ENCODE results near the gene CNTNAP5.
A peak's percentile ranks its signal among the peaks of the same experiment; 100 is the strongest.

The CNTNAP5 gene

DNA sequence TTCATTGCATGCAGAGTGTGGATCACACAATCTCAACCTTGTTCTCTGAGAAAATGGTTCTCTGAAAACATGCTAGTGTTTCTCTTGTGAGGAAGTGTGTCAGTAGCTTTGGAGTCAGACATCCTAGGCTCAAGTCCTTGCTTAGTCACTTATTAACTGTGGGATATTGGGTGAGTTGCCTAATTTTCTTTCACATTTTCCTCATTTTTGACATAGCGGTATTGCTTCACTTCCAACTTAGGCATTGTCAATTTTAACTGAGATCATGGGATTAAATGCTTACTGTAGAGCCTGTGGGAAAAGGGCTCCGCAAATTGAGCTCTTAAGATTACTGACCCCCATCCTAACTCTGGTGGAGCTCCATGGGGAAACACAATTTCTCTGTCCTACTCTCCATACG is 622.2 kb downstream of the CNTNAP5 start:
- DNase-seq, result no peak

DNA sequence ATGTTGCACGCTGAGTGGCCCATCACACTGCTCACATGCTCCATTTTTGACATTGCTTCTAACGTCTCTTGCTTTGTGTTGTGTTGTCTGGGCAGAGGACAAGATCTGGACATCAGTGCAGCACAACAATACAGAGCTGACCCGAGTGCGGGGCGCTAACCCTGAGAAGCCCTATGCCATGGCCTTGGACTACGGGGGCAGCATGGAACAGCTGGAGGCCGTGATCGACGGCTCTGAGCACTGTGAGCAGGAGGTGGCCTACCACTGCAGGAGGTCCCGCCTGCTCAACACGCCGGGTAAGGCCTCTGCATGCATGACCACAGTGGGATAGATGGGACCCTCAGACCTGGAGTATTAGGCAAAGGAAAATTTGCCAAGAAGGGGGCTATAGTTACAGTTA is 622.6 kb downstream of the CNTNAP5 start:
- DNase-seq, result no peak

- no peak for DNase-seq
Observed at GRCh38 chr2:124649001-124649400, 623.9 kb downstream of the CNTNAP5 start.

DNA sequence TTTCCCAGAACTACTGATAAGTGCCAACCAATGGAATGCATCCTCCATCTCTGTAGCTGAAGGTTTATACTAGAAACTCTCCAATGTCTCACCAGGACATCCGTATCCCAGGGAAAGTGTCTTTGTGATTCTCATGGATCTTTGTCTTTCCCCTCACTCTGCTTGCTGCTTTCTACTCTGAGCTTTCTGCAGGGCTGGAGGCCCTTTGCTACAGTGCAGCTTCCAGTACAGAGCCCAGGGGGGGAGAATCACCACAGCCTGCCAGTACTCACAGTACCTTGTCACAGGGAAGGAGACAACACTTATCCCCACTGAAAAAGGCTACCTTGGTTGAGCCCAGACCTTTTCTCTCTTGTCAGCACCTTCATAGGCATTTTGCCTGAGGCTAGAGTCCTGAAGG is 627.0 kb downstream of the CNTNAP5 start:
- no peak for DNase-seq

DNA sequence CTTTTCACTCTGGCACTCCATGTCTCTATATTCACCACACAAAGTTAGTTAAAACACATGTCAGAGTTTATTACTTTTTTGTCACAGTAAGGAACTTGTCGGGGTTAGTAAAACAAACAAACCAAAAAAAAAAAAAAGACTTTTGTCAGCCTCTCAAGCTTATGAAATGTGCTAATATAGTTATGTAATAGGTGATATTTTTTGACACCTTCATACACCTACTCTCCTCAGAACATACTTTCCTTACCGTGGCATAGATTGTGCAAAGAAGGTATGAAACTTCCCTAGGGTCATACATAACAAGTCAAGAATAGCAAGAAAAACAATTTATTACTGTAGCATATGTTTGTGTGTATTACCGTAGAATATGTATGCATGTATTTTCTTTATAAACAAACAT is 633.3 kb downstream of the CNTNAP5 start:
- no peak for DNase-seq

- DNase-seq, result no peak
Observed at GRCh38 chr2:124661558-124661957, 636.5 kb downstream of the CNTNAP5 start.

DNA sequence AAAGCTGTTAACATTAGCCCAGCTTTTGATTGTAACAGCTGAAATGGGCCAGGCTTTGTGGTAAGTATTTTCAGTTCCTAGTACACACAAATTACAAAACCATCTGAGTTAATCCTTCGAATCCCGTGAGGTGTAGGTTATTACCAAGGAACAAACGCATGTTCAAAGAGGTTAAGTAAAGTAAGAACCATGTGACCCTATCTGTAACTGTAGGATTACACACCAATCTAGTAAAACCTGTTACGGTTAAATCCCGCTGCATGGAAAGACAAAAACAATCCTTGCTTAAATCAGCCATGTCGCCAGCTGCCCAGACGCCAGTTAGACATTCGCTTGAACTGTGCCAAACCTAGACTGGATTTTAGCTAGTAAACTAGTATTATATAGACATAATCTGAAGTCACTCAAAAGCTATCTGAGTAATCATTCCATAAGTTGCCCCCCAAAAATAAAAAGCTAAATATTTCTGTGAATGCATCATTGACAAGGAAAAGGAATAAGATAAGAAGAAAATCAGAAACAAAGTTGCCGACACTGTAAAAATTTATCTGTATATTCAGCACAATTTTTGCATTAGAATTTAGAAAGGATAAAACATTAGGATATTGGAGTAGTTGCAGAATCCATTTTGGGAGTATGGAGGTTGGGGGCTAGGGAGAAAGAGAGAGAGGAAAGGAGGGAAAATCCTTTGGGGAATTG is 638.0 kb downstream of the CNTNAP5 start:
- DNase-seq, result no peak

DNA sequence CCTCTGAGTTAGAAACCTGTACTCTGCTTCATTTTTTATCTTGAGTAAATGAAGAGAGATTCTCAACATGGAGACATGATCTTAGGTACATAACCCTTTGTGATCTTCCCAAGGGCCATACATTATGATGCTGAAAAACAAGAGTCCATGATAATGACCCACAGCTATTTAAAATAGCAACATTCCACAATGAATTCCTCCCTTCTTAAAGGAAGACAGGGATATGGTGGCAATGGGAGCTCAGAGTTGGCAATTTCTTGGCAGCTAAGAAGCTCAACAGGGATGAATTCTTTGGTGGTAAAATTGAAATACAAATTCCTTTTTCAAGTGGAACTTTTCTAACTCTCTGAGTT is 638.5 kb downstream of the CNTNAP5 start:
- no peak for DNase-seq

GRCh38 chr2:124664363-124664762 is 639.3 kb downstream of the CNTNAP5 start:
- no peak for DNase-seq

DNA sequence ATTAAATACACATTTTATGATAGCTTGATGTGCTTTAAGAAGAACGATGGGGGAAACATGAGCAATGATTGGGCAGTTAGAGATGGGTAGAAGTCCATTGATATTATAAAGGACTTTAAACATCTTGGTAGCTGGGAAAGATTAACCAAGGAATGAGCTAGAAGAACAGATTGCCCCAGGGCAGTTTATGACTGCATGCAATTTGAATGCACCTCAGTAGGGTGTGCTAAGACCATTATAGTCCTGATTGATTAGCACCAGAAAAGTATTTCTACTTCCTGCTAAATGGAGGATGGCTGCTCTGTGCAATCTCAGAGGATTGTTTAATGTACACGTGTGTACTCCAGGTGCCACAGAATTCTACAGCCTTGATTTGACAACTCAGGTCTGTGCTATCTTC is 641.9 kb downstream of the CNTNAP5 start:
- DNase-seq, result no peak

DNA sequence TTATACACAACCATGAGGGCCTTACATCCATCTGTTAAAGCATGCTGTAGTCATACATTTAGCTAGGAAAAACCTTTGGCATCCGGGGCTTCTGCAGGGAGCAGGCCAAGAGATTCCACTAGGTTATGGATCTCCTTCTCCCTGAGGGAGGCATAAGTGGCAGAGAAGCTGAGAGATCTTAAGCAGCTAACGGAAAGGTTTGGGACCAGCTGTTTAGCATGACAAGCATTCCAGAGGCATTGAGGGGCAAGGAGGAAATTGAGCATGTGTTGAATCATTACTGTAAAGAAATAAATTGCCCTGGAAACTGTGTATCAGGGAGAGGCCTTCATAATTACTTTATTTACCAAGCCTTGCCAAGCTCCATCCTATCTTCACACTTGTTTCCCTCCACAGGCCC is 643.1 kb downstream of the CNTNAP5 start:
- no peak for DNase-seq

DNA sequence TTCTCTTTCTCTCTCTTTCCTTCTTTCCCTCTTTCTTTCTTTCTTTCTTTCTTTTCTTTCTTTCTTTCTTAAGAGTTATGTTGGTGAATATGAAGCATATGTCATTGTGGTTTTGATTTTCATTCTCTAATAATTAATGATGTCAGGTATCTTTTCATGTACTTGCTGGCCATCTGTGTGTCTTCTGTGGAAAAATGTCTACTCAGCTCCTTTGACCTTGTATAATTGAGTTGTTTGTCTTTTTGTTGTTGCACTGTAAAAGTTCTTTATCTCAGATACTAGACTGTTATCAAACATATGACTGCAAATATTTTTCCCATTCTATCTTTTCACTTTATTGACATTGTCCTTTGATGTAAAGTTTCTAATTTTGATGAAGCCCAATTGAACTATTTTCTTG is 645.1 kb downstream of the CNTNAP5 start:
- DNase-seq, result no peak

GRCh38 chr2:124678043-124678442 is 653.0 kb downstream of the CNTNAP5 start:
- DNase-seq, result no peak

GRCh38 chr2:124683536-124684428 is 658.7 kb downstream of the CNTNAP5 start:
- DNase-seq, result peak; percentile 24

DNA sequence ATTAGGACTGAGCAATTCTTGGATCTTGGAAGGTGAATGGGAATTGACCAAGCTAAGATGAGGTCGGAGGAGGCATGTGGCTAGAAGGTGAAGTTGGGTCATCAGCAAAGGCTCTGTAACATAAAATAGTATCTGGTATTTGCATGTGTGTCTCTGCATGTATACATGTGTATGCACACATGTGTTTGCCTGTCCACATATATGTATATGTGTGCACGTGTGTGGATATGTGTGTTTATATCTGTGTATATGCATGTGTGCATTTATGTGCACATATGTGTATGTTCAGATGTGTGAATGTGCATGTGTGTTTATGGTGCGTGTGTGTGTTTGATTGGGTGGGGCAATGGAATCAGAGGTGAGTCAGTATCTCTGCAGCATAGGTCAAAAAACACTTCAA is 664.3 kb downstream of the CNTNAP5 start:
- DNase-seq, result no peak

GRCh38 chr2:124692216-124692615 is 667.1 kb downstream of the CNTNAP5 start:
- DNase-seq, result no peak

DNA sequence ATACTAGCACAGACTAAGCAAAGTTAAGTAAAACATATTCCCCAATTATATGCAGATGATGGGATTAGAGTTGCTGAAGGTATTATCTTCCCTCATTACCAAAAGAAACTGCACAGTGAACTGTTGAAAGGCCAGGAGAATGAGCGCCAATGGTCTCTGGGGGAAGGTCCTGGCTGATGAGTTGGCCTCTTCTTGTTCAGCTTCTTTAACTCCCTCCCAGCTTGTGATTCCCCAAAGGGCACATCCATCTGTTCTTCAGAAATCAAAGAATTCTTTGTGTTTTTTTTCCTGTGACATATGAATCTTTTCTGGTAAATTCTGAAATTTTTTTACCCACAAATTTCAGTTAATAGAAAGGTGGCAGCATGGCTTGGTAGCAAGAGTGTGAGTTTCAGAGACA is 667.6 kb downstream of the CNTNAP5 start:
- DNase-seq, result no peak

DNA sequence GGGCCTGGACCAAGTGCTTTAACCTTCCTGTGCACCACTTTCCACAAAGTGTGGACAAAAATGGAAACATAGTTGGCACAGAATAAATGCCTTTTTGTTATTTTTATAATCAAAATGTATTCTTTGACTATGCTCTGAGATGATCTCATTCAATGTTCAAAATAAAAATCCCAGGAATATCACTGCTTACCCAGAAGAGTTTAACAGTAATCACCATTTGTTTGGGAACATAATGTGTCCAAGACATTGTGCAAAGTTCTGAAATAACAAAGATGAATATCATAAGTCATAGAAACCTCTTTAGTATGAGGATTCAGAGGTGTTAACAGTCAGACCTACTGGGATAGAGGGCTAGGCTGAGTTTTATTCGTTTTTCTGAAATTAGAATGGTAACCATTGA is 668.1 kb downstream of the CNTNAP5 start:
- no peak for DNase-seq

DNA sequence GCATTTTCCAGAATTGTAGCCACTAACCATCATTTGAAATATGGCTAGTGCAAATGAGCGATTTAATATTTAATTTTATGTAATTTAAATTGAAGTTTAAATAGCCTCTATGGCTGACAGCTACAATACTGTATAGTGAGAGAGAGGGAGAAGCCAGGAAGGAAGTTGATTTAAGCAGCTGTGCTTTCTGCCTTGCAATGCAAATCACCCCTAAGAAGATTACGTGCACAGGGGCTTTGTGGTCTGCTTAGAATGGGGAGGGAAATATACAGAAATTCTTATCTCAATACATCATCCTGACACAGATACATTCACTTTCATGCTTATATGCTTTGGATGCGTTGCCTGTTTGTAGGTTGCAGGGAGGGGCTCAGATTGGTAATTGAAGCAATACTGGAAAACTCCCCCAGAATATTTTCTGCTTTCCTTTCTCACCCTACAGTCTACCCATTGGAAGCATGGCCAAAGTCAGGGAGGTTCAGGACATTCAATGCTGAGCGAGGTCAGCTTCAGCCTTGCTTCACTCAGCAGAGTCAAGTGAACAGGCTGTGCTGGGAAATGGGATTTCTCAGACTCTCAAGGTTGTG is 674.0 kb downstream of the CNTNAP5 start:
- no peak for DNase-seq

DNA sequence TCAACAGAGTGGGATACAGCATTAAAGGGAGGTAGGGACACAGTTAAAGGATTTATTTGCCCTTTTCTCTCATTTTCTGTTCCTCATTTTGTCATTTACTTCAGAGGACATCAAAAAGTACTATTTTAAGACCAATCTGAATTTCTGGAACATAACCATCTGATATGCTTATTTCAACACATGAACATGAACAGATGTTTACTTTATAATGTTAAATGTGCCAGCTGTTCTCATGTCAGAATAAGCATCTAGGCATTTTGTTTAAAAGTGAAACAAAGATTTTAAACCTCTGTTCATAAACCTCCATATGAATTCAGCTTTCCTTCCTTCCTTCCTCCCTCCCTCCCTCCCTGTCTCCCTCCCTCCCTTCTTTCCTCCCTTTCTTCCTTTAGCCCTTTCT is 677.7 kb downstream of the CNTNAP5 start:
- DNase-seq, result no peak

DNA sequence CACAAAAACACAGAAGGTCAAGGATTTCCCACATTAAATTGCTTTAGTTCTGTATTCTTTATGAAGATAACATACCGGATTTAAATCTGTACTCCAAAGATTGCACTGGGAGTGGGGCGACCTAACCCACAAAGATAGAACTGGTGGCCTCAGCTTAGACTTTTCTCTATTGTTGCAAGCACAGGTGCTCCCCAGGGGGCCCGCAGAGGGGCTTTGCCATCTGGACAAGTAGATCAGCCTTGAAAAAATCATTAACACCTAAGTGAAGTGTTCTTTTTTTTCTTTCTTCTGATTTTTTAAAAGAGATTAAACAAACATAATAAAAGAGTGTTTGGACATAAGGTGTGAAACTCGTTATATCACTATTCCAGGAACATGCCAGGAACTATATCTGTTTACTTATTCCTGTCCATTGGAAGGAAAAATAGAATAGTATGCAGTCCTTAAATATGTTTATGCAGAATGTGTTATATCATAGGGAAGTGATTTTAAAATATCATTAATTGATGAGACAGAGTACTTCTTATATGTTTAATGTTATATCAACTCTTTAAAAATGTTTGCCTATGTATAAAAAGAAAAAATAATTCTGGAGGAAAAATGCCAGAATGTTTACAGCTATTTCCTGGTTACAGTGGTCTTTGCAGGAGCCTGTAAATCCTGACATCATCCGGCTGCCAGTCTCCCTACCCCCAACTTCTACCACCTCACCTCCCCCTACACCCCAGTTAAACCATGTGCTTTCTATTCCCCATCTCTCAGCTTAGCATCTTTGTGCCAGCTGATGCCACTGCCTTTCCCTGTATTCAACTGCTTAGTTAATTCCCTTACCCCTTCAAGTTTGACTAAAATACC is 679.2 kb downstream of the CNTNAP5 start:
- DNase-seq, result no peak

DNA sequence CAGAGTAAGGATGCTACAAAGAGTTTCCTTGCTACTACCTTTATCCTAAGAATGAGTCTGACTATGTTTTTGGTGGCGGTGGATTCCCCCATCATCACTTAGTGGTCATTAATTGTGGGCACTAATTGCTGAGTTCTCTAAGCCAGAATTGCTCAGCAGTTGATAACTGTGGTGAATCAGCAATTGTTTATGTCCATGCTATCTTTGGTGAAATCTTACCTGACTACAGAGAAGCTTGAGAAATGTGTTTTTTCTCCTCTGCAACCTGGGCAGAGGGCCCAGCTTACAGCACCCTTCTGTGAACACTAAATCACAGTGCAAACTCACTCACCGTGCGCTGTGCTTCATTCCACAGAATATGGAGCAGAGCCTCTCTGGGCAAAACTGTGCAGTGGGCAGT is 683.6 kb downstream of the CNTNAP5 start:
- DNase-seq, result no peak

GRCh38 chr2:124713969-124714368 is 688.9 kb downstream of the CNTNAP5 start:
- DNase-seq, result no peak

Data from NCI-H2029 treated with DMSO at 0.1 percent for 48 hours (cell line).